HCT116 (cell line): ENCODE results near the gene TRAF2. TPM values are rescaled to one million over a fixed set of nuclear protein-coding genes. Genes with fewer than 3 reads are reported as not detected.

ENCODE experiments used
- ATAC-seq: fragments of 200-7000 bp; cut with Tn5 transposase; 2 replicates; pipeline ENCODE4 v1.9.1; 2020; ENCODE audit warnings: mild to moderate bottlenecking, moderate library complexity
- BruUV-seq: library from RNA; stranded (reverse); fragments of 400-500 nt; replicated peaks from 2 replicates; lab custom pipeline; 2021; lab: Mats Ljungman, UMichigan
- CTCF ChIA-PET: fragments of 300-600 bp; sonication (Branson Sonifier 250); formaldehyde crosslinking; loops from one replicate; lab custom pipeline; 2021; ENCODE audit warnings: antibody characterized with exemption; lab: Charles Lee
- POLR2A ChIA-PET: fragments of 300-600, 350-600 bp; sonication (Branson Sonifier 250); formaldehyde crosslinking; loops from one replicate; lab custom pipeline; 2021; ENCODE audit warnings: antibody characterized with exemption; lab: Charles Lee
- RAD21 ChIA-PET, 2 experiments: fragments of 300-600 bp; sonication (Branson Sonifier 250); formaldehyde crosslinking; loops; one replicate each; lab custom pipeline; 2023; ENCODE audit warnings: low total read pairs in 2 of 2; ENCODE audit not compliant: uncharacterized antibody in 2 of 2, unreplicated experiment in 2 of 2, low non-redundant PET in 1 of 2; lab: Charles Lee
- DNase-seq: peaks from one replicate; pipeline ENCODE4 v3.0.0-alpha.2; 2010; ENCODE audit warnings: low read depth, low spot score
- H2AFZ ChIP-seq: fragments of 200-600 bp; shearing (Covaris generic), sonication (generic); 2 replicates; pipeline ENCODE4 v1.6.1; 2017; ENCODE audit warnings: low read depth, mixed run types, mixed read lengths, antibody characterized with exemption, low read length; ENCODE audit not compliant: poor library complexity, severe bottlenecking
- H3K27ac ChIP-seq: 2 replicates; pipeline ENCODE4 v1.5.1; 2012; ENCODE audit warnings: low read depth, low read length
- H3K27me3 ChIP-seq: fragments of 200-600 bp; sonication (generic); 2 replicates; pipeline ENCODE4 v1.6.1; 2016; ENCODE audit warnings: mixed run types, low read length, mixed read lengths; ENCODE audit not compliant: insufficient read depth
- H3K36me3 ChIP-seq, 2 experiments: fragments of 200-500 bp in 1 of 2; fragments of 200-600 bp in 1 of 2; sonication (Bioruptor generic) in 1 of 2; sonication (generic) in 1 of 2; 2 replicates each; pipeline versions ENCODE4 v1.5.1 to v1.6.1; 2014 to 2016; ENCODE audit warnings: low read length in 2 of 2, inconsistent platforms in 1 of 2, mixed read lengths in 1 of 2, mixed run types in 1 of 2; ENCODE audit not compliant: insufficient read depth in 2 of 2, control insufficient read depth in 1 of 2
- H3K4me1 ChIP-seq, 2 experiments: fragments of 200-600 bp in 1 of 2; sonication (generic) in 1 of 2; 2 replicates each; pipeline versions ENCODE4 v1.5.1 to v1.6.1; 2012 to 2017; ENCODE audit warnings: low read length in 2 of 2, inconsistent platforms in 1 of 2, mild to moderate bottlenecking in 1 of 2, mixed read lengths in 1 of 2, mixed run types in 1 of 2, moderate library complexity in 1 of 2; ENCODE audit not compliant: insufficient read depth in 2 of 2, control insufficient read depth in 1 of 2
- H3K4me2 ChIP-seq: fragments of 200-600 bp; sonication (generic); 2 replicates; pipeline ENCODE4 v1.6.1; 2017; ENCODE audit warnings: mixed run types, low read length, mixed read lengths
- H3K4me3 ChIP-seq, 2 experiments: fragments of 200-600 bp in 1 of 2; sonication (generic) in 1 of 2; replicated peaks in 1 of 2; 2 replicates each; pipeline ENCODE4 v1.5.1; 2011 to 2016; ENCODE audit warnings: low read length in 2 of 2, control low read depth in 1 of 2, low read depth in 1 of 2, mild to moderate bottlenecking in 1 of 2, mixed read lengths in 1 of 2, mixed run types in 1 of 2
- H3K79me2 ChIP-seq: fragments of 200-600 bp; sonication (generic); 2 replicates; pipeline ENCODE4 v1.6.1; 2017; ENCODE audit warnings: mild to moderate bottlenecking, mixed run types, low read length, moderate library complexity, mixed read lengths; ENCODE audit not compliant: insufficient read depth
- H3K9ac ChIP-seq: fragments of 200-600 bp; sonication (generic); 2 replicates; pipeline ENCODE4 v1.6.1; 2016; ENCODE audit warnings: low read length, mixed read lengths
- H3K9me2 ChIP-seq: fragments of 200-600 bp; sonication (generic), shearing (Covaris generic); 2 replicates; pipeline ENCODE4 v1.6.1; 2017; ENCODE audit warnings: mixed run types, mild to moderate bottlenecking, moderate library complexity; ENCODE audit not compliant: insufficient read depth
- H3K9me3 ChIP-seq, 2 experiments: fragments of 200-500 bp in 1 of 2; fragments of 200-600 bp in 1 of 2; sonication (Bioruptor generic) in 1 of 2; sonication (generic) in 1 of 2; 2 replicates each; pipeline ENCODE4 v1.6.1; 2014 to 2017; ENCODE audit warnings: low read length in 2 of 2, mixed read lengths in 2 of 2, inconsistent platforms in 1 of 2, low read depth in 1 of 2, mild to moderate bottlenecking in 1 of 2, mixed run types in 1 of 2, moderate library complexity in 1 of 2; ENCODE audit not compliant: control insufficient read depth in 1 of 2, insufficient read depth in 1 of 2
- H4K20me1 ChIP-seq: fragments of 200-600 bp; sonication (generic), shearing (Covaris generic); 2 replicates; pipeline ENCODE4 v1.6.1; 2017; ENCODE audit warnings: mixed run types, mild to moderate bottlenecking, moderate library complexity; ENCODE audit not compliant: insufficient read depth
- ATF3 ChIP-seq: IDR thresholded peaks from 2 replicates; pipeline ENCODE4 v1.6.1; 2012
- CBX3 ChIP-seq: IDR thresholded peaks from 2 replicates; pipeline ENCODE4 v1.6.1; 2012; ENCODE audit warnings: low read depth
- CEBPB ChIP-seq: IDR thresholded peaks from 2 replicates; pipeline ENCODE4 v1.6.1; 2012; ENCODE audit warnings: low read depth
- EGR1 ChIP-seq: IDR thresholded peaks from 2 replicates; pipeline ENCODE4 v1.6.1; 2012; ENCODE audit warnings: low read depth
- ELF1 ChIP-seq: IDR thresholded peaks from 2 replicates; pipeline ENCODE4 v1.6.1; 2012; ENCODE audit warnings: low read depth, borderline replicate concordance
- EZH2phosphoT487 ChIP-seq: fragments of 200-600 bp; IDR thresholded peaks from 2 replicates; pipeline ENCODE4 v1.6.1; 2018; ENCODE audit warnings: antibody characterized with exemption, borderline replicate concordance
- JUND ChIP-seq: IDR thresholded peaks from 2 replicates; pipeline ENCODE4 v1.6.1; 2012
- POLR2A ChIP-seq: IDR thresholded peaks from 2 replicates; pipeline ENCODE4 v1.7.0; 2011; ENCODE audit warnings: borderline replicate concordance; ENCODE audit not compliant: insufficient read depth, insufficient read length; ENCODE audit errors: extremely low read depth
- POLR2AphosphoS5 ChIP-seq: IDR thresholded peaks from 2 replicates; pipeline ENCODE4 v1.6.1; 2011; ENCODE audit warnings: mild to moderate bottlenecking, low read depth, low read length, moderate library complexity
- RAD21 ChIP-seq: IDR thresholded peaks from 2 replicates; pipeline ENCODE4 v1.6.1; 2012; ENCODE audit warnings: low read depth, mild to moderate bottlenecking
- SP1 ChIP-seq: IDR thresholded peaks from 2 replicates; pipeline ENCODE4 v1.6.1; 2012; ENCODE audit warnings: low read depth
- SRF ChIP-seq: IDR thresholded peaks from 2 replicates; pipeline ENCODE4 v1.6.1; 2012; ENCODE audit warnings: low read depth
- TCF7L2 ChIP-seq: IDR thresholded peaks from 2 replicates; pipeline ENCODE4 v1.7.0; 2011; ENCODE audit warnings: borderline replicate concordance, inconsistent platforms; ENCODE audit not compliant: insufficient read depth, insufficient read length; ENCODE audit errors: extremely low read depth
- ZBTB33 ChIP-seq: IDR thresholded peaks from 2 replicates; pipeline ENCODE4 v1.6.1; 2011; ENCODE audit warnings: mild to moderate bottlenecking, low read length, moderate library complexity; ENCODE audit not compliant: insufficient replicate concordance; ENCODE audit errors: extremely low read depth
- ZFX ChIP-seq: fragments of 450-650 bp; IDR thresholded peaks from 2 replicates; pipeline ENCODE4 v1.6.1; 2017
- ZNF274 ChIP-seq: fragments of 200-500 bp; sonication (Bioruptor generic); IDR thresholded peaks from 2 replicates; pipeline ENCODE4 v1.6.1; 2014; ENCODE audit warnings: mild to moderate bottlenecking, low read depth, low read length, inconsistent platforms
- intact Hi-C: fragments of 100-400 bp; cut with micrococcal nuclease; formaldehyde crosslinking; loops from 2 replicates; pipeline ENCODE4 v1.10.0; 2022
- total RNA-seq: library from RNA; stranded (reverse); gene quantifications from one replicate; pipeline ENCODE4 v1.2.1, GENCODE V29; 2021; ENCODE audit not compliant: unreplicated experiment
- TF ChIP-seq, protein P1 (sequence below), 3 experiments: fragments of 200-600 bp in 1 of 3; sonication (generic) in 1 of 3; IDR thresholded peaks in 2 of 3; conservative IDR thresholded peaks in 1 of 3; 2 replicates each; pipeline ENCODE4 v1.5.1; 2012 to 2017; ENCODE audit warnings: low read depth in 2 of 3, low read length in 2 of 3, antibody characterized with exemption in 1 of 3, borderline replicate concordance in 1 of 3, control low read depth in 1 of 3, mild to moderate bottlenecking in 1 of 3, mixed read lengths in 1 of 3, mixed run types in 1 of 3, moderate library complexity in 1 of 3; ENCODE audit not compliant: insufficient read depth in 1 of 3

TRAF2 gene
- total RNA-seq, 1 experiment from 2014 or later = 28.4 TPM

- peaks cover 16% of the 10 kb centered on the region; the same call in 1 of the 2 replicates for H3K79me2 ChIP-seq
- ATAC-seq (no peak), DNase-seq (no peak)
- POLR2A ChIA-PET = no interaction called here
- peak overlapping the region; percentile 85 to 99 for H3K4me3 ChIP-seq
- RAD21 ChIA-PET = no interaction called here
- CTCF ChIA-PET = no interaction called here
- H3K36me3 ChIP-seq = peaks cover 0 to 14% of the 10 kb centered on the region in 2 experiments; a peak in 1 of 4 replicates
- H3K9me2 ChIP-seq = no peaks in the 10 kb centered on the region
- no peaks in the 10 kb centered on the region for H3K27me3 ChIP-seq
- no peaks in the 10 kb centered on the region for H3K9me3 ChIP-seq
- no peaks in the 10 kb centered on the region for H4K20me1 ChIP-seq
- peak overlapping the region; percentile 96 for H3K9ac ChIP-seq
- intact Hi-C loops = loop anchor here (2.0 to 10.0 kb wide), 3 partner anchors 59 to 177 kb away; partner anchors contain the start of genes ABCA2, C8G, FBXW5 and TMEM141
- peak overlapping the region; percentile 88 for H3K27ac ChIP-seq
- TF ChIP-seq ATF3 = no peak
- no peak for TF ChIP-seq POLR2A
- no peak for TF ChIP-seq ZNF274
- no peak for TF ChIP-seq JUND
- no peak for TF ChIP-seq EGR1
- no peak for TF ChIP-seq TCF7L2
- no peak for TF ChIP-seq POLR2AphosphoS5
- TF ChIP-seq SP1 = no peak
- TF ChIP-seq ZFX = no peak
- no peak for TF ChIP-seq ZBTB33
- TF ChIP-seq, protein P1, sequence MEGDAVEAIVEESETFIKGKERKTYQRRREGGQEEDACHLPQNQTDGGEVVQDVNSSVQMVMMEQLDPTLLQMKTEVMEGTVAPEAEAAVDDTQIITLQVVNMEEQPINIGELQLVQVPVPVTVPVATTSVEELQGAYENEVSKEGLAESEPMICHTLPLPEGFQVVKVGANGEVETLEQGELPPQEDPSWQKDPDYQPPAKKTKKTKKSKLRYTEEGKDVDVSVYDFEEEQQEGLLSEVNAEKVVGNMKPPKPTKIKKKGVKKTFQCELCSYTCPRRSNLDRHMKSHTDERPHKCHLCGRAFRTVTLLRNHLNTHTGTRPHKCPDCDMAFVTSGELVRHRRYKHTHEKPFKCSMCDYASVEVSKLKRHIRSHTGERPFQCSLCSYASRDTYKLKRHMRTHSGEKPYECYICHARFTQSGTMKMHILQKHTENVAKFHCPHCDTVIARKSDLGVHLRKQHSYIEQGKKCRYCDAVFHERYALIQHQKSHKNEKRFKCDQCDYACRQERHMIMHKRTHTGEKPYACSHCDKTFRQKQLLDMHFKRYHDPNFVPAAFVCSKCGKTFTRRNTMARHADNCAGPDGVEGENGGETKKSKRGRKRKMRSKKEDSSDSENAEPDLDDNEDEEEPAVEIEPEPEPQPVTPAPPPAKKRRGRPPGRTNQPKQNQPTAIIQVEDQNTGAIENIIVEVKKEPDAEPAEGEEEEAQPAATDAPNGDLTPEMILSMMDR (IDR thresholded peaks at IDR 0.05 in 2 of 3, conservative IDR thresholded peaks at IDR 0.05 in 1 of 3; ENCODE audit: borderline replicate concordance in 1 of 3, insufficient read depth in 1 of 3, low read depth in 2 of 3, low read length in 2 of 3) = no peak
- no peak for TF ChIP-seq CEBPB
- TF ChIP-seq SRF = no peak
- TF ChIP-seq RAD21 = no peak
- no peak for TF ChIP-seq ELF1
- no peak for TF ChIP-seq EZH2phosphoT487
- no peak for TF ChIP-seq CBX3
- peak overlapping the region; percentile 98 for H3K4me2 ChIP-seq
- no peak overlapping the region for H2AFZ ChIP-seq
- H3K4me1 ChIP-seq = peaks cover 4 to 17% of the 10 kb centered on the region in 2 experiments; a peak in 2 of 4 replicates
- TSS peak; percentile 70 for BruUV-seq
These were observed 36.1 kb upstream of the TRAF2 start for GRCh38 chr9:136849960-136850865.
